GM23338 (cell line): ENCODE results near the gene KIAA0513. TPM values are rescaled to one million over a fixed set of nuclear protein-coding genes. Genes with fewer than 3 reads are reported as not detected.

Experiments
- ATAC-seq: fragments of 200-7000 bp; cut with Tn5 transposase; 3 replicates; pipeline ENCODE4 v1.9.1; 2020
- DNase-seq: peaks from one replicate; pipeline ENCODE4 v3.0.0-alpha.2; 2015; ENCODE audit warnings: low spot score
- H2AFZ ChIP-seq: fragments of 200-600 bp; sonication (generic); 2 replicates; pipeline ENCODE4 v1.8.0; 2016; ENCODE audit warnings: antibody characterized with exemption, mild to moderate bottlenecking, moderate library complexity
- H3F3A ChIP-seq: fragments of 200-600 bp; sonication (generic); replicated peaks from 2 replicates; pipeline ENCODE4 v1.8.0; 2017; ENCODE audit warnings: antibody characterized with exemption, mixed run types, low read depth
- H3K27ac ChIP-seq: fragments of 200-600 bp; sonication (generic); 2 replicates; pipeline ENCODE4 v1.6.1; 2016; ENCODE audit warnings: low read depth
- H3K27me3 ChIP-seq: fragments of 200-600 bp; sonication (generic); 2 replicates; pipeline ENCODE4 v1.8.0; 2016; ENCODE audit warnings: mild to moderate bottlenecking, mixed run types, moderate library complexity; ENCODE audit not compliant: insufficient read depth
- H3K36me3 ChIP-seq: fragments of 200-600 bp; sonication (generic); 2 replicates; pipeline ENCODE4 v1.8.0; 2016; ENCODE audit warnings: mild to moderate bottlenecking; ENCODE audit not compliant: insufficient read depth
- H3K4me1 ChIP-seq: fragments of 200-600 bp; sonication (generic); 2 replicates; pipeline ENCODE4 v1.8.0; 2016; ENCODE audit warnings: mild to moderate bottlenecking, moderate library complexity; ENCODE audit not compliant: insufficient read depth
- H3K4me2 ChIP-seq: fragments of 200-600 bp; sonication (generic); 2 replicates; pipeline ENCODE4 v1.7.1; 2017; ENCODE audit warnings: mixed run types
- H3K4me3 ChIP-seq: fragments of 200-600 bp; sonication (generic); 2 replicates; pipeline ENCODE4 v1.6.1; 2016; ENCODE audit warnings: mixed run types
- H3K79me2 ChIP-seq: fragments of 200-600 bp; sonication (generic); replicated peaks from 2 replicates; pipeline ENCODE4 v1.8.0; 2017; ENCODE audit warnings: mild to moderate bottlenecking; ENCODE audit not compliant: insufficient read depth
- H3K9me2 ChIP-seq: fragments of 200-600 bp; sonication (generic); 2 replicates; pipeline ENCODE4 v1.8.0; 2017; ENCODE audit not compliant: insufficient read depth
- H4K20me1 ChIP-seq: fragments of 200-600 bp; sonication (generic); replicated peaks from 2 replicates; pipeline ENCODE4 v1.8.0; 2017; ENCODE audit warnings: mild to moderate bottlenecking; ENCODE audit not compliant: insufficient read depth
- H3K27ac Mint-ChIP-seq: 2 replicates; pipeline ENCODE4 v1.8.0; 2020; ENCODE audit warnings: inconsistent platforms, mild to moderate bottlenecking, moderate library complexity, mixed read lengths
- H3K27me3 Mint-ChIP-seq: 3 replicates; pipeline ENCODE4 v1.8.0; 2022; ENCODE audit warnings: low read depth, mild to moderate bottlenecking, moderate library complexity, mixed read lengths, inconsistent platforms; ENCODE audit not compliant: insufficient read depth, poor library complexity
- H3K36me3 Mint-ChIP-seq: 3 replicates; pipeline ENCODE4 v1.8.0; 2021; ENCODE audit warnings: low read depth, mild to moderate bottlenecking, inconsistent platforms, moderate library complexity, mixed read lengths
- H3K4me1 Mint-ChIP-seq: 3 replicates; pipeline ENCODE4 v1.8.0; 2020; ENCODE audit warnings: mild to moderate bottlenecking, inconsistent platforms, mixed read lengths
- H3K4me3 Mint-ChIP-seq: 3 replicates; pipeline ENCODE4 v1.8.0; 2021; ENCODE audit warnings: moderate library complexity, mild to moderate bottlenecking, inconsistent platforms, mixed read lengths
- H3K9me3 Mint-ChIP-seq: 3 replicates; pipeline ENCODE4 v1.8.0; 2020; ENCODE audit warnings: moderate library complexity, mild to moderate bottlenecking, inconsistent platforms, mixed read lengths
- CREB1 ChIP-seq: fragments of 250-450 bp; sonication (Bioruptor Pico); IDR thresholded peaks from 2 replicates; pipeline ENCODE4 v1.5.0; 2020; ENCODE audit warnings: low read depth, mild to moderate bottlenecking, moderate library complexity
- ETS1 ChIP-seq: IDR thresholded peaks from 2 replicates; pipeline ENCODE4 v1.6.1; 2016; ENCODE audit warnings: antibody characterized with exemption
- EZH2 ChIP-seq: fragments of 200-600 bp; sonication (generic); IDR thresholded peaks from one replicate; pipeline ENCODE4 v1.8.0; 2017; ENCODE audit warnings: antibody characterized with exemption, mild to moderate bottlenecking, low read depth; ENCODE audit not compliant: unreplicated experiment
- JUNB ChIP-seq: IDR thresholded peaks from one replicate; pipeline ENCODE4 v1.6.1; 2016; ENCODE audit warnings: antibody characterized with exemption; ENCODE audit not compliant: unreplicated experiment
- NANOG ChIP-seq: IDR thresholded peaks from 2 replicates; pipeline ENCODE4 v1.6.1; 2016; ENCODE audit warnings: antibody characterized with exemption, borderline replicate concordance
- POLR2AphosphoS5 ChIP-seq: IDR thresholded peaks from 2 replicates; pipeline ENCODE4 v1.6.1; 2016; ENCODE audit warnings: antibody characterized with exemption, low read depth
- REST ChIP-seq: IDR thresholded peaks from one replicate; pipeline ENCODE4 v1.6.1; 2018; ENCODE audit warnings: antibody characterized with exemption; ENCODE audit not compliant: unreplicated experiment
- STAT1 ChIP-seq: IDR thresholded peaks from one replicate; pipeline ENCODE4 v1.6.1; 2016; ENCODE audit warnings: antibody characterized with exemption; ENCODE audit not compliant: unreplicated experiment
- ZNF114 ChIP-seq: fragments of 250-450 bp; sonication (Bioruptor Pico); IDR thresholded peaks from 2 replicates; pipeline ENCODE4 v1.5.0; 2020; ENCODE audit warnings: mild to moderate bottlenecking, moderate library complexity
- ZNF331 ChIP-seq: fragments of 250-450 bp; sonication (Bioruptor Pico); IDR thresholded peaks from 2 replicates; pipeline ENCODE4 v1.5.0; 2020; ENCODE audit warnings: low read depth, mild to moderate bottlenecking, moderate library complexity
- ZNF462 ChIP-seq: fragments of 250-450 bp; sonication (Bioruptor Pico); IDR thresholded peaks from 2 replicates; pipeline ENCODE4 v1.5.0; 2020; ENCODE audit warnings: mild to moderate bottlenecking, moderate library complexity
- polyA plus RNA-seq: library from polyadenylated mRNA; unstranded; fragments of >200 nt; fragmentation: Nextera tagmentation; extraction: Ambion mirVana; gene quantifications from 2 replicates; pipeline ENCODE4 v1.2.1, GENCODE V29; 2016
- total RNA-seq: library from RNA; depleted of rRNA; stranded (reverse); fragments of >200 nt; shearing (Covaris generic); gene quantifications from 2 replicates; pipeline ENCODE4 v1.2.3, GENCODE V29; 2014
- TF ChIP-seq, protein P1 (sequence below), 2 experiments: fragments of 200-600 bp in 1 of 2; sonication (generic) in 1 of 2; conservative IDR thresholded peaks; 2 replicates each; pipeline versions ENCODE4 v1.5.1 to v1.6.1; 2016 to 2017; ENCODE audit warnings: antibody characterized with exemption in 2 of 2, low read depth in 2 of 2, mild to moderate bottlenecking in 2 of 2, moderate library complexity in 1 of 2

The KIAA0513 gene
- total and polyA plus RNA-seq, 2 experiments from 2014 or later = 2.1 to 8.7 TPM

- TF ChIP-seq NANOG (no peak), ZNF114 (CRISPR knock-in tag) (no peak), STAT1 (no peak), ZNF331 (no peak)
- TF ChIP-seq, protein P1, sequence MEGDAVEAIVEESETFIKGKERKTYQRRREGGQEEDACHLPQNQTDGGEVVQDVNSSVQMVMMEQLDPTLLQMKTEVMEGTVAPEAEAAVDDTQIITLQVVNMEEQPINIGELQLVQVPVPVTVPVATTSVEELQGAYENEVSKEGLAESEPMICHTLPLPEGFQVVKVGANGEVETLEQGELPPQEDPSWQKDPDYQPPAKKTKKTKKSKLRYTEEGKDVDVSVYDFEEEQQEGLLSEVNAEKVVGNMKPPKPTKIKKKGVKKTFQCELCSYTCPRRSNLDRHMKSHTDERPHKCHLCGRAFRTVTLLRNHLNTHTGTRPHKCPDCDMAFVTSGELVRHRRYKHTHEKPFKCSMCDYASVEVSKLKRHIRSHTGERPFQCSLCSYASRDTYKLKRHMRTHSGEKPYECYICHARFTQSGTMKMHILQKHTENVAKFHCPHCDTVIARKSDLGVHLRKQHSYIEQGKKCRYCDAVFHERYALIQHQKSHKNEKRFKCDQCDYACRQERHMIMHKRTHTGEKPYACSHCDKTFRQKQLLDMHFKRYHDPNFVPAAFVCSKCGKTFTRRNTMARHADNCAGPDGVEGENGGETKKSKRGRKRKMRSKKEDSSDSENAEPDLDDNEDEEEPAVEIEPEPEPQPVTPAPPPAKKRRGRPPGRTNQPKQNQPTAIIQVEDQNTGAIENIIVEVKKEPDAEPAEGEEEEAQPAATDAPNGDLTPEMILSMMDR (conservative IDR thresholded peaks at IDR 0.05; ENCODE audit: low read depth in 2 of 2) = no peak
Observed at GRCh38 chr16:85005285-85006069, 22.1 kb upstream of the KIAA0513 start (continued).

GRCh38 chr16:85006639-85007038 is 21.0 kb upstream of the KIAA0513 start:
- no peak overlapping the region for H2AFZ ChIP-seq
- H3K9me2 ChIP-seq = no peaks in the 10 kb centered on the region
- no peaks in the 10 kb centered on the region for H3K27me3 ChIP-seq
- Mint-ChIP-seq H3K36me3 (no peaks in the 10 kb centered on the region), H3K9me3 (no peaks in the 10 kb centered on the region; the same call in 2 of the 3 replicates), H3K4me3 (no peak overlapping the region), H3K4me1 (peaks cover 40% of the 10 kb centered on the region), H3K27ac (no peak overlapping the region), H3K27me3 (peaks cover 8% of the 10 kb centered on the region)
- H3K4me2 ChIP-seq = no peak overlapping the region
- no peak for DNase-seq
- peaks cover 7% of the 10 kb centered on the region; the same call in 1 of the 2 replicates for H3K4me1 ChIP-seq
- H4K20me1 ChIP-seq = peaks cover 33% of the 10 kb centered on the region
- H3K4me3 ChIP-seq = no peak overlapping the region
- no peak overlapping the region for H3K27ac ChIP-seq
- no peaks in the 10 kb centered on the region for H3K36me3 ChIP-seq
- ATAC-seq = no peak
- H3F3A ChIP-seq = peaks cover 8% of the 10 kb centered on the region; the same call in 1 of the 2 replicates
- peaks cover 90% of the 10 kb centered on the region for H3K79me2 ChIP-seq
- TF ChIP-seq CREB1 (CRISPR knock-in tag) (no peak), STAT1 (no peak), JUNB (no peak), EZH2 (no peak), REST (no peak), ETS1 (no peak), NANOG (no peak), POLR2AphosphoS5 (no peak), ZNF331 (no peak), ZNF462 (no peak)
